Calu3 (cell line): ENCODE data around the gene SERPINE1. TPM values are rescaled to one million over a fixed set of nuclear protein-coding genes. Genes with fewer than 3 reads are reported as not detected.
A peak's percentile ranks its signal among the peaks of the same experiment; 100 is the strongest.

Source experiments
- BruUV-seq: library from RNA; stranded (reverse); fragments of 400-500 nt; replicated peaks from 2 replicates; lab custom pipeline; 2021; lab: Mats Ljungman, UMichigan
- CTCF ChIA-PET: fragments of 300-600 bp; sonication (Branson Sonifier 250); formaldehyde crosslinking; loops from one replicate; lab custom pipeline; 2022; ENCODE audit warnings: antibody characterized with exemption; lab: Charles Lee
- DNase-seq: peaks from one replicate; pipeline ENCODE4 v3.0.0; 2022
- H3K27ac Mint-ChIP-seq: one replicate; pipeline ENCODE4 v1.8.0; 2022; ENCODE audit warnings: mixed read lengths; ENCODE audit not compliant: unreplicated experiment
- H3K27me3 Mint-ChIP-seq: one replicate; pipeline ENCODE4 v1.8.0; 2022; ENCODE audit warnings: mixed read lengths; ENCODE audit not compliant: unreplicated experiment
- H3K36me3 Mint-ChIP-seq: one replicate; pipeline ENCODE4 v1.8.0; 2022; ENCODE audit warnings: mild to moderate bottlenecking, moderate library complexity, mixed read lengths; ENCODE audit not compliant: insufficient read depth, unreplicated experiment
- H3K4me1 Mint-ChIP-seq: one replicate; pipeline ENCODE4 v1.8.0; 2022; ENCODE audit warnings: mild to moderate bottlenecking, low read depth, mixed read lengths; ENCODE audit not compliant: unreplicated experiment
- H3K4me3 Mint-ChIP-seq: one replicate; pipeline ENCODE4 v1.8.0; 2022; ENCODE audit warnings: mild to moderate bottlenecking, low read depth, moderate library complexity, mixed read lengths; ENCODE audit not compliant: unreplicated experiment
- H3K9me3 Mint-ChIP-seq: one replicate; pipeline ENCODE4 v1.8.0; 2022; ENCODE audit warnings: low read depth, mixed read lengths; ENCODE audit not compliant: unreplicated experiment
- CTCF ChIP-seq: fragments of 200-600 bp; IDR thresholded peaks from one replicate; pipeline ENCODE4 v1.8.0; 2022; ENCODE audit warnings: antibody characterized with exemption; ENCODE audit not compliant: unreplicated experiment
- intact Hi-C: fragments of 100-400 bp; cut with micrococcal nuclease; formaldehyde crosslinking; loops from one replicate; pipeline ENCODE4 v1.10.0; 2022; ENCODE audit not compliant: unreplicated experiment
- total RNA-seq: library from RNA; stranded (reverse); gene quantifications from 2 replicates; pipeline ENCODE4 v1.2.3, GENCODE V29; 2022

The SERPINE1 gene
- total RNA-seq, 1 experiment from 2014 or later: 1.1 TPM

GRCh38 chr7:101163279-101164070 is 36.6 kb downstream of the SERPINE1 start:
- H3K36me3 Mint-ChIP-seq: peaks cover 58% of the 10 kb centered on the region
- intact Hi-C loops: no loop called here
- no peak for TF ChIP-seq CTCF
- CTCF ChIA-PET: interaction anchor here (1.2 kb wide), 1 partner anchor 19 kb away, joined by 3 read pairs; no protein-coding TSS in a partner anchor
- H3K4me1 Mint-ChIP-seq: peaks cover 28% of the 10 kb centered on the region
- peaks cover 36% of the 10 kb centered on the region for H3K27me3 Mint-ChIP-seq
- peak; percentile 44 for DNase-seq
- H3K4me3 Mint-ChIP-seq: peak overlapping the region; percentile 70
- H3K27ac Mint-ChIP-seq: no peak overlapping the region
- no peaks in the 10 kb centered on the region for H3K9me3 Mint-ChIP-seq
- BruUV-seq: no TSS peak

- Mint-ChIP-seq H3K27ac (no peak overlapping the region), H3K4me1 (peaks cover 35% of the 10 kb centered on the region), H3K4me3 (peak overlapping the region; percentile 70), H3K9me3 (no peaks in the 10 kb centered on the region), H3K36me3 (peaks cover 62% of the 10 kb centered on the region), H3K27me3 (peaks cover 43% of the 10 kb centered on the region)
- intact Hi-C loops: no loop called here
- DNase-seq: peak; percentile 45
- CTCF ChIA-PET: interaction anchor here (1.2 kb wide), 1 partner anchor 20 kb away, joined by 3 read pairs; no protein-coding TSS in a partner anchor
- BruUV-seq: no TSS peak
- no peak for TF ChIP-seq CTCF
These were observed 37.4 kb downstream of the SERPINE1 start for GRCh38 chr7:101164071-101164840.

- no peak for TF ChIP-seq CTCF
- Mint-ChIP-seq H3K9me3 (no peaks in the 10 kb centered on the region), H3K4me3 (peak within 1 kb of the TSS; percentile 70), H3K36me3 (peaks cover 53% of the 10 kb centered on the region), H3K27me3 (peaks cover 54% of the 10 kb centered on the region), H3K4me1 (peaks cover 41% of the 10 kb centered on the region), H3K27ac (no peak within 1 kb of the TSS)
- CTCF ChIA-PET: interaction anchor here (0.7 to 1.2 kb wide), 2 partner anchors 21 to 971 kb away, joined by 3 read pairs; no protein-coding TSS in a partner anchor
- intact Hi-C loops: no loop called here
- no TSS peak for BruUV-seq
- peak; percentile 85 for DNase-seq
These were observed 38.4 kb downstream of the SERPINE1 start, which contains the start of gene VGF for GRCh38 chr7:101165075-101165957. Gene VGF (minus strand): TSS chr7:101165569. CDS start chr7:101164843, 726 bp downstream.
